H1 (cell line): Measurements from ENCODE around the gene TELO2.

Experiments used
- CTCF ChIP-seq, 3 experiments: IDR thresholded peaks; 1 replicate in 2 of 3; 2 replicates in 1 of 3; pipeline versions ENCODE4 v1.5.1 to v1.6.1; 2011; ENCODE audit warnings: low read length in 3 of 3, mild to moderate bottlenecking in 3 of 3, inconsistent platforms in 2 of 3, low read depth in 1 of 3, moderate library complexity in 1 of 3; ENCODE audit not compliant: insufficient read depth in 1 of 3; ENCODE audit errors: control extremely low read depth in 1 of 3
- POLR2AphosphoS5 ChIP-seq: IDR thresholded peaks from 2 replicates; pipeline ENCODE4 v1.6.1; 2011; ENCODE audit warnings: low read depth, low read length

- TF ChIP-seq POLR2AphosphoS5 (no peak), CTCF (IDR thresholded peaks at IDR 0.05; ENCODE audit: control extremely low read depth in 1 of 3, insufficient read depth in 1 of 3, low read depth in 1 of 3, low read length in 3 of 3) (no peak)
Measured at GRCh38 chr16:1503110-1503955, 10.2 kb downstream of the TELO2 start.
